A673 (cell line): ENCODE measurements around the gene PLPP2. TPM values are rescaled to one million over a fixed set of nuclear protein-coding genes. Genes with fewer than 3 reads are reported as not detected.

Source experiments
- BruUV-seq: library from RNA; stranded (reverse); fragments of 400-500 nt; replicated peaks from 2 replicates; lab custom pipeline; 2021; lab: Mats Ljungman, UMichigan
- CTCF ChIA-PET: fragments of 300-600 bp; sonication (Branson Sonifier 250); formaldehyde crosslinking; loops from one replicate; lab custom pipeline; 2022; ENCODE audit warnings: antibody characterized with exemption; lab: Charles Lee
- POLR2A ChIA-PET: fragments of 300-600 bp; sonication (Branson Sonifier 250); formaldehyde crosslinking; loops from one replicate; lab custom pipeline; 2022; ENCODE audit warnings: antibody characterized with exemption; ENCODE audit not compliant: low non-redundant PET; lab: Charles Lee
- DNase-seq: peaks from one replicate; pipeline ENCODE4 v3.0.0-alpha.2; 2015; ENCODE audit warnings: low spot score
- H3K27ac ChIP-seq: fragments of 200-600 bp; sonication (generic); 2 replicates; pipeline ENCODE4 v1.5.1; 2016; ENCODE audit warnings: mixed run types, low read depth, mild to moderate bottlenecking, mixed read lengths, antibody characterized with exemption, low read length; ENCODE audit not compliant: poor library complexity, severe bottlenecking
- H3K27me3 ChIP-seq: fragments of 200-600 bp; sonication (generic); replicated peaks from 2 replicates; pipeline ENCODE4 v1.6.1; 2017; ENCODE audit warnings: mixed run types, low read depth, mild to moderate bottlenecking, mixed read lengths, antibody characterized with exemption, low read length; ENCODE audit not compliant: insufficient read depth, poor library complexity
- H3K36me3 ChIP-seq: fragments of 200-600 bp; sonication (generic); 2 replicates; pipeline ENCODE4 v1.6.1; 2016; ENCODE audit warnings: mixed run types, mild to moderate bottlenecking, mixed read lengths, antibody characterized with exemption, low read length; ENCODE audit not compliant: insufficient read depth, poor library complexity, severe bottlenecking
- H3K4me1 ChIP-seq: fragments of 200-600 bp; sonication (generic); 2 replicates; pipeline ENCODE4 v1.6.1; 2017; ENCODE audit warnings: mixed run types, mild to moderate bottlenecking, mixed read lengths, antibody characterized with exemption, low read length; ENCODE audit not compliant: insufficient read depth, poor library complexity, severe bottlenecking
- H3K4me3 ChIP-seq: fragments of 200-600 bp; sonication (generic); 2 replicates; pipeline ENCODE4 v1.5.1; 2016; ENCODE audit warnings: low read depth, mixed run types, mild to moderate bottlenecking, mixed read lengths, low read length; ENCODE audit not compliant: poor library complexity, severe bottlenecking
- H3K9me3 ChIP-seq: fragments of 200-600 bp; sonication (generic); 2 replicates; pipeline ENCODE4 v1.6.1; 2016; ENCODE audit warnings: mixed run types, low read depth, mild to moderate bottlenecking, mixed read lengths, antibody characterized with exemption, low read length; ENCODE audit not compliant: poor library complexity, severe bottlenecking
- CTCF ChIP-seq: fragments of 300-800, 200-600 bp; sonication (generic); conservative IDR thresholded peaks from 2 replicates; pipeline ENCODE4 v1.5.1; 2017; ENCODE audit warnings: low read depth, mild to moderate bottlenecking, antibody characterized with exemption, low read length, moderate library complexity, mixed read lengths
- EZH2 ChIP-seq: fragments of 200-600 bp; sonication (generic); IDR thresholded peaks from 2 replicates; pipeline ENCODE4 v1.6.1; 2017; ENCODE audit warnings: borderline replicate concordance, low read depth, mild to moderate bottlenecking, mixed read lengths, antibody characterized with exemption, low read length; ENCODE audit not compliant: poor library complexity, severe bottlenecking
- intact Hi-C: fragments of 100-400 bp; cut with micrococcal nuclease; formaldehyde crosslinking; loops from one replicate; pipeline ENCODE4 v1.10.0; 2022; ENCODE audit not compliant: unreplicated experiment
- total RNA-seq: library from RNA; stranded (reverse); gene quantifications from 2 replicates; pipeline ENCODE4 v1.2.3, GENCODE V29; 2021

PLPP2 gene
- total RNA-seq, 1 experiment from 2014 or later = 2.6 TPM

GRCh38 chr19:290372-291005, 714 bp downstream of the PLPP2 start:
- Histone ChIP-seq H3K27ac (no peak overlapping the region), H3K27me3 (peaks cover 32% of the 10 kb centered on the region), H3K4me3 (peak overlapping the region; percentile 37), H3K9me3 (no peaks in the 10 kb centered on the region), H3K4me1 (peaks cover 8% of the 10 kb centered on the region), H3K36me3 (no peaks in the 10 kb centered on the region)
- TF ChIP-seq CTCF (no peak), EZH2 (no peak)
- no peak for DNase-seq
- no TSS peak for BruUV-seq
- ChIA-PET CTCF (no interaction called here), POLR2A (no interaction called here)
- intact Hi-C loops = no loop called here

DNA sequence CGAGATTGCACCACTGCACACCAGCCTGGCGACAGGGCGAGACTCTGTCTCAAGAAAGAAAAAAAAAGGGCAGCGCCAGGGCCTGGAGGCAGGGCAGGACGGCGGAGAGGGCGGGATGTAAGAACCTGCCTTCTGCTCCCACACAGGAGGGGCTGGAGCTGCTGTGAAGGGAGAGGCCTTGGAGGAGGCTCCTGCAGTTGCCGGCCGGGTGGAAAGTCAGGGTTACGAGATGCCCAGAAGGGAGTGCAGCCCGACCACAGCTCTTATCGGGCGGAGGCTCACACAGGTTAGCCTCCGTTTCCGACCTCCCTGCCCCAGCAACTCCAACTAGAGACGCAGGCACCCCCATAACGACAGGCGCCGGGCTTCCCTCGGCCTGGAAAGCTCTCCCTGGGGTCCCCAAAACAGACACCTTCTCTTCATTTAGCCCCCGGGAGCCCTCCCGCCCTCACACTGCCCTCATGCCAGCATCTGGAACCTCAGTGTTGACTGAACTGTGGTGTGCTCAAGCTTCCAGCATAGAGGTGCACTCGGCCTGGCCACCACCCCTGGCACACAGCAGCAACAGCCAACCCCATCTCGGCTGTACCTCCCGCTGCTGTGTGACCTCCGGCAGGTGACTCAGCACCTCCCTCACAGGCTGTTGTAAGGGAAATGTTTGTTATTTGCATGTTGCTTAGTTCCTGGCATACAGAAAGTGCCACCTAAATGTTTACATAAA, 1.4 kb downstream of the PLPP2 start:
- H3K27me3 ChIP-seq = peaks cover 32% of the 10 kb centered on the region
- H3K27ac ChIP-seq = no peak overlapping the region
- intact Hi-C loops = no loop called here
- H3K4me3 ChIP-seq = no peak overlapping the region
- no peak for DNase-seq
- TF ChIP-seq CTCF (no peak), EZH2 (no peak)
- ChIA-PET POLR2A (no interaction called here), CTCF (no interaction called here)
- no peaks in the 10 kb centered on the region for H3K36me3 ChIP-seq
- H3K4me1 ChIP-seq = peaks cover 5% of the 10 kb centered on the region
- BruUV-seq = no TSS peak
- H3K9me3 ChIP-seq = no peaks in the 10 kb centered on the region

DNA sequence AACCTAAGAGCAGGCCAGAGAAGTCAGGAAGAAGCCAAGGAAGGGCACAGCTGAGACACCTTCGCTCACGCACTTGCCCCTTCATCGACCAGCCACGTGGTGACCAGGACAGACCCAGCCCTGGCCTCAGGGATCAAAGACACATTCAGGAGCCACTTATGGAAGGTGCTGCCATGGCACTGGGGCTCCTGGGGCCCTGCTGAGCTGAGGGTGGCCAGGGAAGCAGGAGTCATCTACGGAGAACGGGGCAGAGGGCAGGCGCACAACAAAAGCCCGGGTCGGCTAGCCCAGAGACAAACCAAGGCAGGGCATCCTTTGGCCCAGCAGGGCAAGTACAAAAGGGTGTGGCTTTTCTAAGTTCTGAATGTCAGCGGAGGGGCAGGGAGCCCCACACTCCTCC, 2.3 kb downstream of the PLPP2 start:
- TF ChIP-seq CTCF = no peak
- no peak for TF ChIP-seq EZH2
- Histone ChIP-seq H3K4me1 (no peaks in the 10 kb centered on the region), H3K9me3 (no peaks in the 10 kb centered on the region), H3K27me3 (peaks cover 23% of the 10 kb centered on the region), H3K4me3 (no peak overlapping the region), H3K36me3 (no peaks in the 10 kb centered on the region), H3K27ac (no peak overlapping the region)
- DNase-seq = no peak
- intact Hi-C loops = no loop called here
- ChIA-PET CTCF (no interaction called here), POLR2A (no interaction called here)
- no TSS peak for BruUV-seq
